DOHH2 (cell line): ENCODE data around the gene PTGDR.

Experiments
- EZH2phosphoT487 ChIP-seq: fragments of 200-600 bp; sonication (generic); IDR thresholded peaks from 2 replicates; pipeline ENCODE4 v1.6.1; 2017; ENCODE audit warnings: borderline replicate concordance, mild to moderate bottlenecking, antibody characterized with exemption, low read length, moderate library complexity, mixed read lengths
- TF ChIP-seq, protein P1 (sequence below): fragments of 200-600 bp; sonication (generic); IDR thresholded peaks from one replicate; pipeline ENCODE4 v1.5.1; 2014; ENCODE audit warnings: antibody characterized with exemption, mild to moderate bottlenecking, low read depth, low read length; ENCODE audit not compliant: poor library complexity, severe bottlenecking

DNA sequence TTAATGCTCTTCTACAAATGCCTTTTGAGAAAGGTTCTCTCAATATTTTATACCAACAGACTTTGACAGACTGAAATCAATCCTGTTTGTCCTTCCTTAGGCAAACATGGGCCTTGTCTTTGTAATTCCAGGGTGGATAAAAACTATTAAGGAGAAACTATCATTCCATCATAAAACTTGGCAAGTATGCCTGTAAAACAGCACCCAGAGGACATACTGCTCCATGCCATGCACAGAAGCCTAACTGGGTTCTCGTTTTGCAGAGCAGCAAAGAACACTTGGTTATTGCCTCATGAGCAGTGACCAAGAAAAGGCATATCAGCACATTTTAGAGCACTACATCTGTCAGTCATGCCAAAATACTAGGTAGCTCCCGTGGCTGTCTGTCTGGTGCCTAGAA, 33.8 kb upstream of the PTGDR start:
- TF ChIP-seq, protein P1, sequence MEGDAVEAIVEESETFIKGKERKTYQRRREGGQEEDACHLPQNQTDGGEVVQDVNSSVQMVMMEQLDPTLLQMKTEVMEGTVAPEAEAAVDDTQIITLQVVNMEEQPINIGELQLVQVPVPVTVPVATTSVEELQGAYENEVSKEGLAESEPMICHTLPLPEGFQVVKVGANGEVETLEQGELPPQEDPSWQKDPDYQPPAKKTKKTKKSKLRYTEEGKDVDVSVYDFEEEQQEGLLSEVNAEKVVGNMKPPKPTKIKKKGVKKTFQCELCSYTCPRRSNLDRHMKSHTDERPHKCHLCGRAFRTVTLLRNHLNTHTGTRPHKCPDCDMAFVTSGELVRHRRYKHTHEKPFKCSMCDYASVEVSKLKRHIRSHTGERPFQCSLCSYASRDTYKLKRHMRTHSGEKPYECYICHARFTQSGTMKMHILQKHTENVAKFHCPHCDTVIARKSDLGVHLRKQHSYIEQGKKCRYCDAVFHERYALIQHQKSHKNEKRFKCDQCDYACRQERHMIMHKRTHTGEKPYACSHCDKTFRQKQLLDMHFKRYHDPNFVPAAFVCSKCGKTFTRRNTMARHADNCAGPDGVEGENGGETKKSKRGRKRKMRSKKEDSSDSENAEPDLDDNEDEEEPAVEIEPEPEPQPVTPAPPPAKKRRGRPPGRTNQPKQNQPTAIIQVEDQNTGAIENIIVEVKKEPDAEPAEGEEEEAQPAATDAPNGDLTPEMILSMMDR, result no peak
- TF ChIP-seq EZH2phosphoT487, result no peak
